ENCODE results near the gene PPP2R5B.

DNA sequence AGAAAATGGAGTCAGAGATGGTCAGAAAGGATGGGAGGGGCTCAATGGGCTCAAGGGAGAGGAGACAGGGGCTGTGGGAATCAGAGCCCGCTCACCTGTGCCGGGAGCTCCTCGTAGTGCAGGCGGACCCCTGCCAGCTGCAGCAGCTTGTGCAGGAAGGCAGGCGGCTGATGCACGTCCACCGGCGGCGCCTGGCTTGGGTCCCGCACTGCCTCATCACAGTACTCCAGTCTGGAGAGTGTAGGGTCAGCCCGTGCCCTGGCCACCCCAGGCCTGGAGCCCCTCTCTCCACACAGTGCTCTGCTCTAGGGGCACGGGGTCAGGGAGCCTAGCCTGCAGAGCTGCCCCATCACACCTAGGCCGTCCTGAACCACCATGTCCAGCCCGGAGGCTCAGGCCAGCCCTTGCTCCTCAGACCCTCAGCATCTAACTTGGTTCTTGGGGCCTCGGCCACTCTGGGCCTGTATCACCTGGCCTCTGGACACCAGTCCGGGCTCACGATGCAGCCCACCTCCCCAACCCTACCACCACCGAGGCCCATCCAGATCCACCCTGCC, 11.2 kb upstream of the PPP2R5B start:
- TF ChIP-seq, protein P1, sequence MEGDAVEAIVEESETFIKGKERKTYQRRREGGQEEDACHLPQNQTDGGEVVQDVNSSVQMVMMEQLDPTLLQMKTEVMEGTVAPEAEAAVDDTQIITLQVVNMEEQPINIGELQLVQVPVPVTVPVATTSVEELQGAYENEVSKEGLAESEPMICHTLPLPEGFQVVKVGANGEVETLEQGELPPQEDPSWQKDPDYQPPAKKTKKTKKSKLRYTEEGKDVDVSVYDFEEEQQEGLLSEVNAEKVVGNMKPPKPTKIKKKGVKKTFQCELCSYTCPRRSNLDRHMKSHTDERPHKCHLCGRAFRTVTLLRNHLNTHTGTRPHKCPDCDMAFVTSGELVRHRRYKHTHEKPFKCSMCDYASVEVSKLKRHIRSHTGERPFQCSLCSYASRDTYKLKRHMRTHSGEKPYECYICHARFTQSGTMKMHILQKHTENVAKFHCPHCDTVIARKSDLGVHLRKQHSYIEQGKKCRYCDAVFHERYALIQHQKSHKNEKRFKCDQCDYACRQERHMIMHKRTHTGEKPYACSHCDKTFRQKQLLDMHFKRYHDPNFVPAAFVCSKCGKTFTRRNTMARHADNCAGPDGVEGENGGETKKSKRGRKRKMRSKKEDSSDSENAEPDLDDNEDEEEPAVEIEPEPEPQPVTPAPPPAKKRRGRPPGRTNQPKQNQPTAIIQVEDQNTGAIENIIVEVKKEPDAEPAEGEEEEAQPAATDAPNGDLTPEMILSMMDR (conservative IDR thresholded peaks at IDR 0.05; ENCODE audit: low read length) = no peak
- no peak for TF ChIP-seq EZH2phosphoT487 (IDR thresholded peaks at IDR 0.05; ENCODE audit: borderline replicate concordance, low read depth, low read length)

Data from OCI-LY7 (cell line).